Measurements from ENCODE around the gene ADAMTS1.

Gene ADAMTS1

DNA sequence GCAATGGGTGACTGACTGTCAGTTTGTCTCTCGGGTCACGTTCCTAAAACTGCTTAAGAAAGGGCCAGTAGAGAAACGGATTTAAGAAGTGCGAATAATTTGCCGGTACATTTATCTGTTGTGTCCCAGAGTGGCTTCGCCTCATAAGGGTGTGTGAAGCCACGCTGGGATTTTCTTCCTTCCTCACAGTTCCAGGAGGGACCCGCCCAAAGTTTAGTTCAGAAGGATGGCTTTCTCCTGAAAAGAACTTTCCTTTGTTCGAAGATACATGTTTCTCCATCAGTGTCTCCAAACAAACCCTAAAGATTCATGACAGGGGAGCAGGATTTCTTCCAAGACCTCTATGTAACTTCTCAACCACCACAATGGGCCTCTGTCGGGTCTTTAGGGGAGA is 49.8 kb downstream of the ADAMTS1 start:
- no peak overlapping the region for H3K27ac ChIP-seq (ENCODE audit: poor library complexity, severe bottlenecking)
- TF ChIP-seq, protein P1, sequence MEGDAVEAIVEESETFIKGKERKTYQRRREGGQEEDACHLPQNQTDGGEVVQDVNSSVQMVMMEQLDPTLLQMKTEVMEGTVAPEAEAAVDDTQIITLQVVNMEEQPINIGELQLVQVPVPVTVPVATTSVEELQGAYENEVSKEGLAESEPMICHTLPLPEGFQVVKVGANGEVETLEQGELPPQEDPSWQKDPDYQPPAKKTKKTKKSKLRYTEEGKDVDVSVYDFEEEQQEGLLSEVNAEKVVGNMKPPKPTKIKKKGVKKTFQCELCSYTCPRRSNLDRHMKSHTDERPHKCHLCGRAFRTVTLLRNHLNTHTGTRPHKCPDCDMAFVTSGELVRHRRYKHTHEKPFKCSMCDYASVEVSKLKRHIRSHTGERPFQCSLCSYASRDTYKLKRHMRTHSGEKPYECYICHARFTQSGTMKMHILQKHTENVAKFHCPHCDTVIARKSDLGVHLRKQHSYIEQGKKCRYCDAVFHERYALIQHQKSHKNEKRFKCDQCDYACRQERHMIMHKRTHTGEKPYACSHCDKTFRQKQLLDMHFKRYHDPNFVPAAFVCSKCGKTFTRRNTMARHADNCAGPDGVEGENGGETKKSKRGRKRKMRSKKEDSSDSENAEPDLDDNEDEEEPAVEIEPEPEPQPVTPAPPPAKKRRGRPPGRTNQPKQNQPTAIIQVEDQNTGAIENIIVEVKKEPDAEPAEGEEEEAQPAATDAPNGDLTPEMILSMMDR (IDR thresholded peaks at IDR 0.05; ENCODE audit: poor library complexity, severe bottlenecking) = no peak
- ATAC-seq (ENCODE audit: low read depth) (no peak), DNase-seq (ENCODE audit: low spot score) (no peak)
- no peaks in the 10 kb centered on the region for H3K36me3 ChIP-seq (ENCODE audit: low read depth)
- H3K4me1 ChIP-seq (ENCODE audit: insufficient read depth, poor library complexity, severe bottlenecking) = peaks cover 13% of the 10 kb centered on the region
- no peaks in the 10 kb centered on the region for H3K9me3 ChIP-seq (ENCODE audit: severe bottlenecking)
- no peak overlapping the region for H3K4me3 ChIP-seq (ENCODE audit: severe bottlenecking)
- no peaks in the 10 kb centered on the region for H3K27me3 ChIP-seq (ENCODE audit: insufficient read depth, poor library complexity, severe bottlenecking)

- no peaks in the 10 kb centered on the region for H3K36me3 ChIP-seq (ENCODE audit: low read depth)
- no peak overlapping the region for H3K4me3 ChIP-seq (ENCODE audit: severe bottlenecking)
- TF ChIP-seq, protein P1 (IDR thresholded peaks at IDR 0.05; ENCODE audit: poor library complexity, severe bottlenecking) = no peak
- no peaks in the 10 kb centered on the region for H3K9me3 ChIP-seq (ENCODE audit: severe bottlenecking)
- H3K4me1 ChIP-seq (ENCODE audit: insufficient read depth, poor library complexity, severe bottlenecking) = peaks cover 17% of the 10 kb centered on the region
- ATAC-seq (ENCODE audit: low read depth) = no peak
- H3K27ac ChIP-seq (ENCODE audit: poor library complexity, severe bottlenecking) = no peak overlapping the region
- no peak for DNase-seq (ENCODE audit: low spot score)
- H3K27me3 ChIP-seq (ENCODE audit: insufficient read depth, poor library complexity, severe bottlenecking) = no peaks in the 10 kb centered on the region
Observed at GRCh38 chr21:26794597-26795411, 50.4 kb downstream of the ADAMTS1 start.

DNA sequence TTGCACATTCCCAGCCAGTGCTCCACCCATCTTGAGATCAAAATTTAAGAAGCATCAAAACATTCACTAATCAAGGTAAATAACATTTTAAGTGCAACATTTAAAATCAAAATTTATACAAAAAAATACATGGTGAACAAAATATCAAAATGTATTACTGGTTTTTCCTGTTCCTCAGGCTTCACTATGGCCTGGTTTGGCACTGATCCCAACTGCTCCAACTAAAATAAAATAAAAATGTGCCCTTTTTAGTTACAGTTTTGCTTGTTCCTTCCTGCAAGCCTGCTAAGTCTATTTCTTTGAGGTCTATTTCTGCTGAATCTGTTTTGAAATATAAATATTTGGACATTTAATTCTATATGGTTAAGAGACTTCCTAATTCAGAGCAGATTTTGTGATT is 54.9 kb downstream of the ADAMTS1 start:
- H3K27me3 ChIP-seq (ENCODE audit: insufficient read depth, poor library complexity, severe bottlenecking) = no peaks in the 10 kb centered on the region
- TF ChIP-seq, protein P1 (IDR thresholded peaks at IDR 0.05; ENCODE audit: poor library complexity, severe bottlenecking) = no peak
- no peaks in the 10 kb centered on the region for H3K9me3 ChIP-seq (ENCODE audit: severe bottlenecking)
- no peak overlapping the region for H3K4me3 ChIP-seq (ENCODE audit: severe bottlenecking)
- no peak for ATAC-seq (ENCODE audit: low read depth)
- no peak overlapping the region for H3K27ac ChIP-seq (ENCODE audit: poor library complexity, severe bottlenecking)
- H3K36me3 ChIP-seq (ENCODE audit: low read depth) = no peaks in the 10 kb centered on the region
- peaks cover 8% of the 10 kb centered on the region for H3K4me1 ChIP-seq (ENCODE audit: insufficient read depth, poor library complexity, severe bottlenecking)
- no peak for DNase-seq (ENCODE audit: low spot score)

DNA sequence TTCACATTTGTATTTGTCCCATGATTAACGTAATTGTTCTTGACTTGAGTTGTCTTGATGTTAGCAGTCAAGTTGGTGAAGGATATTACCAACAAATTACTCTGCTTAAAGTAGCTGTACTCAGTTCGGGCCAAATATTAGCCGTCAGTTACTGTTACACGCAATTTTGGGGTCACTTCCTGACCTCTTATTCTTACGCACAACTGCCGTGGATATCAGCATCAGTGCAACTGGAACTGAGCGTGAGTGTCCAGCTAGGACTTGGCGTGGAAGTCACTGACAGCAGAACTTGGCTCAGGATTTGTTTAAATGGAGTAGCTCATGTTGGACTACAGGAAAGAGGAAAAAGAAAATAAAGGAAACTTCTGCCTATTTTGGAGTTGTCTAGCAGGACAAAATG is 56.4 kb downstream of the ADAMTS1 start:
- H3K9me3 ChIP-seq (ENCODE audit: severe bottlenecking) = no peaks in the 10 kb centered on the region
- no peak overlapping the region for H3K4me3 ChIP-seq (ENCODE audit: severe bottlenecking)
- TF ChIP-seq, protein P1 (IDR thresholded peaks at IDR 0.05; ENCODE audit: poor library complexity, severe bottlenecking) = no peak
- H3K4me1 ChIP-seq (ENCODE audit: insufficient read depth, poor library complexity, severe bottlenecking) = peaks cover 8% of the 10 kb centered on the region
- ATAC-seq (ENCODE audit: low read depth) (no peak), DNase-seq (ENCODE audit: low spot score) (no peak)
- no peaks in the 10 kb centered on the region for H3K36me3 ChIP-seq (ENCODE audit: low read depth)
- no peaks in the 10 kb centered on the region for H3K27me3 ChIP-seq (ENCODE audit: insufficient read depth, poor library complexity, severe bottlenecking)
- no peak overlapping the region for H3K27ac ChIP-seq (ENCODE audit: poor library complexity, severe bottlenecking)
